ENCODE results near the gene CCL25. TPM values are rescaled to one million over a fixed set of nuclear protein-coding genes. Genes with fewer than 3 reads are reported as not detected.

CCL25 gene
- total and polyA plus RNA-seq, 2 of the 13 experiments (the other 11 are each of a cell fraction or from before 2014, with no cell fraction given): not detected

- TF ChIP-seq HNRNPH1 (optimal IDR thresholded peaks at IDR 0.05; ENCODE audit: low read depth, low read length) (no peak), ZFP62 (CRISPR knock-in tag; IDR thresholded peaks at IDR 0.05) (no peak), ZNF33A (CRISPR knock-in tag; IDR thresholded peaks at IDR 0.05; ENCODE audit: borderline replicate concordance) (no peak), ZBTB7B (CRISPR knock-in tag; IDR thresholded peaks at IDR 0.05) (no peak), ZNF556 (CRISPR knock-in tag; IDR thresholded peaks at IDR 0.05; ENCODE audit: borderline replicate concordance) (no peak), ZNF703 (CRISPR knock-in tag; IDR thresholded peaks at IDR 0.05; ENCODE audit: borderline replicate concordance) (no peak), CC2D1A (CRISPR knock-in tag; IDR thresholded peaks at IDR 0.05) (no peak), POLR2AphosphoS5 (IDR thresholded peaks at IDR 0.05; ENCODE audit: low read depth, low read length) (no peak)
Observed at GRCh38 chr19:8025316-8025715, 27.2 kb upstream of the CCL25 start (continued).

DNA sequence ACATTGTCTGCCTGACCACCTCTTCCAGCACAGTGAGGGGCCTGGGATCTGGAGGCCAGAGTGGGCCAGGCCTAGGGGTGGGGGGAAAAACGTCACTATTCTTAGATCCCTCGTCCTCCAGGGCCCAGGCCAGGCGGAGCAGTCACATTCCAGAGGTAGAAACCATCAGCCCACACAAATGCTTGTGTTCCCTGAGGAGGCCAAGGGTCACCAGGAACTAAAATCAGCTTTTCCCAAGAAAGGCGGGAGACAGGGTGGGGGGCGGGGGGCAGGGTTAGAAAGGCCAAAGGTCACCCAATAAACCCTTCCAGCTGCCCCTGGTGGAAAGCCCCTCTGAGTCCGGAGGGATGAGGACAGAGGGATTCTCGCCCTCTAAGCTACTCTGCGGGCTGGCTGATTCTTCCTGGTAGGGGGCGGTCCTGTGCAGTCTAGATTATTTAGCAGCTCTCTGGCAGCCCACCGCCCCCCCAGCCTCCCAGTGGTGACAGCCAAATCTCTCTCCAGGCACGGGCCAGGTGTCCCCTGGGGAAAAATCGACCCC, 23.5 kb upstream of the CCL25 start:
- peak overlapping the region in 1 of 3 experiments; percentile 25; a peak in 2 of 6 replicates for H3K4me3 ChIP-seq (replicated peaks in 1 of 3; ENCODE audit: insufficient read depth in 1 of 3, low read depth in 2 of 3, low read length in 3 of 3)
- FAIRE-seq (peak; percentile 23), DNase-seq (ENCODE audit: low spot score) (no peak), ATAC-seq (peak; percentile 71)
- no peaks in the 10 kb centered on the region for H3K36me3 ChIP-seq (replicated peaks in 1 of 2; ENCODE audit: control insufficient read depth in 1 of 2, insufficient read depth in 2 of 2, low read length in 2 of 2)
- no peaks in the 10 kb centered on the region for H3K79me2 ChIP-seq (ENCODE audit: insufficient read depth, low read length)
- H3K4me2 ChIP-seq (ENCODE audit: low read depth, low read length): peak overlapping the region; percentile 72
- 0 out of 2 replicates have a peak overlapping the region, but pooled peaks have one; percentile 8 for H3K9ac ChIP-seq (ENCODE audit: insufficient read depth, low read depth, low read length)
- WGBS (ENCODE audit: low lambda C conversion rate): 0% methylated on average over 2 of the region's 12 CpGs
- ChIA-PET CTCF (ENCODE audit: low intra/inter-chr PET ratio, low total read pairs) (no interaction called here), POLR2A (no interaction called here)
- peaks cover 47% of the 10 kb centered on the region for H3K4me1 ChIP-seq (ENCODE audit: insufficient read depth, low read length)
- no peak overlapping the region for H3K27ac ChIP-seq (ENCODE audit: extremely low read length, insufficient read depth, low read length)
- H2AFZ ChIP-seq (ENCODE audit: low read length): no peak overlapping the region
- no TSS peak for BruUV-seq (replicated peaks)
- H3K9me3 ChIP-seq (ENCODE audit: low read length): no peaks in the 10 kb centered on the region
- in situ Hi-C loops (cut with HindIII; ENCODE audit: extremely low pct_ligation_motif_present, low pct_unique_long_range_greater_than_20kb): no loop called here
- intact Hi-C loops (cut with micrococcal nuclease; ENCODE audit: unreplicated experiment): no loop called here
- H3K27me3 ChIP-seq (ENCODE audit: control insufficient read depth in 1 of 2, insufficient read depth in 2 of 2, low read length in 2 of 2): no peaks in the 10 kb centered on the region; a peak in 3 of 5 replicates
- H4K20me1 ChIP-seq (ENCODE audit: insufficient read depth, low read length): no peaks in the 10 kb centered on the region
- TF ChIP-seq HNF4A (CRISPR knock-in tag; IDR thresholded peaks at IDR 0.05): 0 out of 2 replicates have a peak, but pooled peaks have one; percentile 5
- TF ChIP-seq ZBTB3 (CRISPR knock-in tag; IDR thresholded peaks at IDR 0.05; ENCODE audit: borderline replicate concordance, low read depth): no peak
- TF ChIP-seq TGIF2 (CRISPR knock-in tag; IDR thresholded peaks at IDR 0.05): no peak
- no peak for TF ChIP-seq SKI (IDR thresholded peaks at IDR 0.05; ENCODE audit: partially characterized antibody)
- peak; percentile 53 for TF ChIP-seq TEAD3 (CRISPR knock-in tag; optimal IDR thresholded peaks at IDR 0.05; ENCODE audit: borderline replicate concordance)
- TF ChIP-seq ARID5B (CRISPR knock-in tag; IDR thresholded peaks at IDR 0.05): 0 out of 2 replicates have a peak, but pooled peaks have one; percentile 10
- 0 out of 2 replicates have a peak, but pooled peaks have one; percentile 9 for TF ChIP-seq HOXA3 (CRISPR knock-in tag; IDR thresholded peaks at IDR 0.05)
- 0 out of 2 replicates have a peak, but pooled peaks have one; percentile 53 for TF ChIP-seq ZNF740 (CRISPR knock-in tag; IDR thresholded peaks at IDR 0.05)
- no peak for TF ChIP-seq PATZ1 (CRISPR knock-in tag; IDR thresholded peaks at IDR 0.05)

Measured in HepG2 (cell line).